ENCODE measurements around the gene CD82. TPM values are rescaled to one million over a fixed set of nuclear protein-coding genes. Genes with fewer than 3 reads are reported as not detected.

CD82 gene
- total and polyA plus RNA-seq, 2 of the 13 experiments (the other 11 are each of a cell fraction or from before 2014, with no cell fraction given): 0.05 TPM; not detected in 1

GRCh38 chr11:44630511-44631210 is 65.2 kb downstream of the CD82 start:
- POLR2A ChIA-PET: no interaction called here
- DNase-seq (ENCODE audit: low spot score) (no peak), FAIRE-seq (no peak), ATAC-seq (no peak)
- Histone ChIP-seq H3K9me3 (ENCODE audit: low read length) (no peaks in the 10 kb centered on the region), H3K9ac (ENCODE audit: insufficient read depth, low read depth, low read length) (no peak overlapping the region), H3K27me3 (ENCODE audit: control insufficient read depth in 1 of 2, insufficient read depth in 2 of 2, low read length in 2 of 2) (peaks cover 3 to 13% of the 10 kb centered on the region in 2 experiments; a peak in 3 of 5 replicates), H3K79me2 (ENCODE audit: insufficient read depth, low read length) (no peaks in the 10 kb centered on the region), H3K4me3 (replicated peaks in 1 of 3; ENCODE audit: insufficient read depth in 1 of 3, low read depth in 2 of 3, low read length in 3 of 3) (no peak overlapping the region), H4K20me1 (ENCODE audit: insufficient read depth, low read length) (no peaks in the 10 kb centered on the region), H3K4me1 (ENCODE audit: insufficient read depth, low read length) (no peaks in the 10 kb centered on the region), H3K36me3 (replicated peaks in 1 of 2; ENCODE audit: control insufficient read depth in 1 of 2, insufficient read depth in 2 of 2, low read length in 2 of 2) (no peaks in the 10 kb centered on the region), H3K27ac (ENCODE audit: extremely low read length, insufficient read depth, low read length) (no peak overlapping the region), H2AFZ (ENCODE audit: low read length) (no peak overlapping the region), H3K4me2 (ENCODE audit: low read depth, low read length) (no peak overlapping the region)
- CTCF ChIA-PET (ENCODE audit: low intra/inter-chr PET ratio, low total read pairs): no interaction called here
- intact Hi-C loops (cut with micrococcal nuclease; ENCODE audit: unreplicated experiment) (no loop called here), in situ Hi-C loops (cut with HindIII; ENCODE audit: extremely low pct_ligation_motif_present, low pct_unique_long_range_greater_than_20kb) (no loop called here)
- no TSS peak for BruUV-seq (replicated peaks)
- TF ChIP-seq ZBTB26 (CRISPR knock-in tag; IDR thresholded peaks at IDR 0.05; ENCODE audit: borderline replicate concordance) (no peak), ZSCAN30 (CRISPR knock-in tag; IDR thresholded peaks at IDR 0.05) (no peak), PRDM15 (CRISPR knock-in tag; IDR thresholded peaks at IDR 0.05) (no peak), FOXO1 (CRISPR knock-in tag; IDR thresholded peaks at IDR 0.05) (no peak), FOXA1 (IDR thresholded peaks at IDR 0.05) (no peak), FOXA1 (CRISPR knock-in tag; IDR thresholded peaks at IDR 0.05) (no peak), ZNF839 (CRISPR knock-in tag; IDR thresholded peaks at IDR 0.05; ENCODE audit: borderline replicate concordance) (no peak)
- WGBS (ENCODE audit: low lambda C conversion rate): 24% methylated on average over 7 of the region's 7 CpGs
